NT2/D1 (cell line): ENCODE data around the gene TMEM169.

Experiments
- YY1 ChIP-seq: IDR thresholded peaks from 2 replicates; pipeline ENCODE4 v1.6.1; 2011; ENCODE audit not compliant: insufficient read length, insufficient read depth
- ZNF274 ChIP-seq: IDR thresholded peaks from 2 replicates; pipeline ENCODE4 v1.6.1; 2011; ENCODE audit warnings: mild to moderate bottlenecking, low read depth, low read length

DNA sequence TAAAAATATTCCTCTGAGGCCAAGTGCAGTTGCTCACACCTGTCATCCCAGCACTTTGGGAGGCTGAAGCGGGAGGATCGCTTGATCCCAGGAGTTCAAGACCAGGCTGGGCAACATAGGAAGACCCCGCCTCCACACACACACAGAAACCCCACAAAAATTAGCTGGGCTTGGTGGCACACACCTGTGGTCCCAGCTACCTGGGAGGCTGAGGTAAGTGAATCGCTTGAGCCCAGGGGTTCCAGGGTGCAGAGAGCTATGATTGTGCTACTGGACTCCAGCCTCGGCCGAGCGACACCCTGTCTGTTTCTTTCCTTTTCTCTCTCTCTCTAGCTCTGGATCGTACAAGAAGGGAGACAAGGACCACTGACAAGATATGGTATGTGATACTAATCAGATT lies 25.6 kb downstream of the TMEM169 start:
- TF ChIP-seq YY1 (no peak), ZNF274 (no peak)
